Mesendoderm (in vitro differentiated cells): ENCODE data around the gene GRIK5.
"Not testable (repeated sequence)": the region's sequence is repeated elsewhere in the genome, so short reads cannot be mapped to it uniquely, and the experiment has no call there.

Experiments used
- DNase-seq: peaks from one replicate; pipeline ENCODE4 v3.0.0; 2013
- H2AK5ac ChIP-seq: 2 replicates; pipeline ENCODE4 v1.6.1; 2013; ENCODE audit warnings: low read length, inconsistent platforms
- H2BK120ac ChIP-seq: 2 replicates; pipeline ENCODE4 v1.6.1; 2013; ENCODE audit warnings: low read depth, mild to moderate bottlenecking, low read length, moderate library complexity, mixed read lengths
- H2BK15ac ChIP-seq: replicated peaks from 2 replicates; pipeline ENCODE4 v1.6.1; 2013; ENCODE audit warnings: low read depth, mild to moderate bottlenecking, moderate library complexity
- H2BK5ac ChIP-seq: 2 replicates; pipeline ENCODE4 v1.6.1; 2013; ENCODE audit warnings: low read length, inconsistent platforms
- H3K18ac ChIP-seq: 2 replicates; pipeline ENCODE4 v1.6.1; 2013; ENCODE audit warnings: mild to moderate bottlenecking, low read length, mixed read lengths
- H3K23ac ChIP-seq: one replicate; pipeline ENCODE4 v1.6.1; 2013; ENCODE audit warnings: low read length
- H3K27ac ChIP-seq: 2 replicates; pipeline ENCODE4 v1.5.1; 2013; ENCODE audit warnings: low read depth, mild to moderate bottlenecking, inconsistent platforms, low read length, moderate library complexity
- H3K27me3 ChIP-seq: 2 replicates; pipeline ENCODE4 v1.6.1; 2013; ENCODE audit warnings: low read length, control low read depth, mild to moderate bottlenecking, inconsistent platforms; ENCODE audit not compliant: insufficient read depth, poor library complexity
- H3K36me3 ChIP-seq: 2 replicates; pipeline ENCODE4 v1.6.1; 2013; ENCODE audit warnings: low read length, inconsistent platforms; ENCODE audit not compliant: control insufficient read depth, insufficient read depth
- H3K4ac ChIP-seq: one replicate; pipeline ENCODE4 v1.6.1; 2013; ENCODE audit warnings: low read depth, mild to moderate bottlenecking, low read length, moderate library complexity
- H3K4me1 ChIP-seq: 2 replicates; pipeline ENCODE4 v1.6.1; 2013; ENCODE audit warnings: low read depth, low read length, inconsistent platforms; ENCODE audit not compliant: control insufficient read depth
- H3K4me2 ChIP-seq: 2 replicates; pipeline ENCODE4 v1.6.1; 2013; ENCODE audit warnings: low read length
- H3K4me3 ChIP-seq: 2 replicates; pipeline ENCODE4 v1.5.1; 2013; ENCODE audit warnings: mild to moderate bottlenecking, low read length
- H3K56ac ChIP-seq: one replicate; pipeline ENCODE4 v1.6.1; 2013; ENCODE audit warnings: low read length
- H3K79me1 ChIP-seq: 2 replicates; pipeline ENCODE4 v1.6.1; 2013; ENCODE audit warnings: low read length, inconsistent platforms
- H3K79me2 ChIP-seq: 2 replicates; pipeline ENCODE4 v1.6.1; 2013; ENCODE audit warnings: mild to moderate bottlenecking, low read length; ENCODE audit not compliant: control insufficient read depth, insufficient read depth
- H3K9ac ChIP-seq: 2 replicates; pipeline ENCODE4 v1.6.1; 2013; ENCODE audit warnings: low read length, inconsistent platforms
- H4K5ac ChIP-seq: one replicate; pipeline ENCODE4 v1.6.1; 2013; ENCODE audit warnings: low read length
- H4K8ac ChIP-seq: one replicate; pipeline ENCODE4 v1.6.1; 2013; ENCODE audit warnings: low read depth, mild to moderate bottlenecking, control low read depth, low read length, moderate library complexity
- WGBS: extraction: QIAGEN DNeasy Blood & Tissue Kit; methylation state at CpG from one replicate; pipeline ENCODE4 v1.1.7; 2013; ENCODE audit warnings: low lambda C conversion rate, missing lambda C conversion rate; ENCODE audit not compliant: insufficient coverage; ENCODE audit errors: extremely low coverage; 5-methylcytosine and 5-hydroxymethylcytosine counted together

Gene GRIK5

GRCh38 chr19:42037649-42038048, 32.4 kb downstream of the GRIK5 start:
- no peak overlapping the region for H2AK5ac ChIP-seq
- H2BK15ac ChIP-seq = no peak overlapping the region
- no CpG with 5 or more reads among the region's 5 CpGs for WGBS
- no peaks in the 10 kb centered on the region for H3K79me2 ChIP-seq
- H3K9ac ChIP-seq = no peak overlapping the region
- H3K27ac ChIP-seq = no peak overlapping the region
- peaks cover 1% of the 10 kb centered on the region for H3K36me3 ChIP-seq
- H3K4me2 ChIP-seq = no peak overlapping the region
- no peak overlapping the region for H4K5ac ChIP-seq
- no peak overlapping the region for H3K18ac ChIP-seq
- H3K4ac ChIP-seq = no peak overlapping the region
- H3K23ac ChIP-seq = no peak overlapping the region
- no peak overlapping the region for H2BK5ac ChIP-seq
- no peak overlapping the region for H3K56ac ChIP-seq
- no peaks in the 10 kb centered on the region for H3K4me1 ChIP-seq
- H3K27me3 ChIP-seq = no peaks in the 10 kb centered on the region
- no peak for DNase-seq
- no peak overlapping the region for H3K4me3 ChIP-seq
- H4K8ac ChIP-seq = no peak overlapping the region
- no peaks in the 10 kb centered on the region for H3K79me1 ChIP-seq
- H2BK120ac ChIP-seq = no peak overlapping the region

GRCh38 chr19:42034640-42035391, 35.2 kb downstream of the GRIK5 start:
- not testable (repeated sequence) for H3K27ac ChIP-seq, H3K79me1 ChIP-seq, H4K5ac ChIP-seq, H2BK120ac ChIP-seq, H3K27me3 ChIP-seq, H3K4me2 ChIP-seq, H3K4ac ChIP-seq, H3K36me3 ChIP-seq, H2BK15ac ChIP-seq, H3K56ac ChIP-seq, H3K79me2 ChIP-seq, H3K4me1 ChIP-seq, H2BK5ac ChIP-seq, H3K9ac ChIP-seq, H2AK5ac ChIP-seq, H4K8ac ChIP-seq, H3K18ac ChIP-seq, H3K4me3 ChIP-seq, H3K23ac ChIP-seq
- WGBS = no CpG with 5 or more reads among the region's 17 CpGs
- peak; percentile 90 for DNase-seq

GRCh38 chr19:42033413-42033812, 36.6 kb downstream of the GRIK5 start:
- Histone ChIP-seq H4K5ac (no peak overlapping the region), H3K9ac (no peak overlapping the region), H3K56ac (no peak overlapping the region), H3K79me1 (no peaks in the 10 kb centered on the region), H3K4me3 (no peak overlapping the region), H3K4ac (no peak overlapping the region), H2BK120ac (no peak overlapping the region), H3K4me1 (no peaks in the 10 kb centered on the region), H4K8ac (no peak overlapping the region), H2BK5ac (no peak overlapping the region), H2AK5ac (no peak overlapping the region), H3K27ac (no peak overlapping the region), H3K36me3 (no peaks in the 10 kb centered on the region), H3K79me2 (no peaks in the 10 kb centered on the region), H3K27me3 (no peaks in the 10 kb centered on the region), H2BK15ac (no peak overlapping the region), H3K4me2 (no peak overlapping the region), H3K23ac (no peak overlapping the region), H3K18ac (no peak overlapping the region)
- 100% methylated on average over 3 of the region's 5 CpGs for WGBS
- no peak for DNase-seq

DNA sequence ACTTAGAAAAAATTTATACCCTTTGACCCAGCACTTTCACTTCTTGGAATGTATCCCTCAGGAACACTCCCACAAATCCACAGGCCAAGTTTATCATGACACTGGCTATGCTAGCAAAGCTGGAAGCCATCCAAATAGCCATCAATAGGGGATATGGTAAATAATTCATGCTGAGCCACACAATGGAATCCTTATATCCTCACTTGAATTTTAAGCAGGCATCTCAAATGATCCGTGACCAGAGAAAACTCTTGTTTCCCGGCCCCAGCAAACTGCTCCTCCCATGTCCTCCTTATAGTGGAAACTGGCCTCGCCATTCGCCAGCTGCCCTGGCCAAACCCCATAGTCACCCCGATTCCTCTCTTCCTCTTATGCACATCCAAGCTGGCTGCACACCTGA, 37.6 kb downstream of the GRIK5 start:
- H3K79me1 ChIP-seq = no peaks in the 10 kb centered on the region
- no peak overlapping the region for H2BK15ac ChIP-seq
- no peak overlapping the region for H3K27ac ChIP-seq
- no peaks in the 10 kb centered on the region for H3K4me1 ChIP-seq
- no peak overlapping the region for H2AK5ac ChIP-seq
- no peak overlapping the region for H4K5ac ChIP-seq
- peak; percentile 18 for DNase-seq
- no peak overlapping the region for H2BK120ac ChIP-seq
- H3K4ac ChIP-seq = no peak overlapping the region
- no peak overlapping the region for H4K8ac ChIP-seq
- no peaks in the 10 kb centered on the region for H3K27me3 ChIP-seq
- no CpG with 5 or more reads among the region's 5 CpGs for WGBS
- no peak overlapping the region for H3K23ac ChIP-seq
- no peak overlapping the region for H3K9ac ChIP-seq
- H2BK5ac ChIP-seq = no peak overlapping the region
- no peak overlapping the region for H3K18ac ChIP-seq
- no peak overlapping the region for H3K4me2 ChIP-seq
- H3K79me2 ChIP-seq = no peaks in the 10 kb centered on the region
- H3K36me3 ChIP-seq = no peaks in the 10 kb centered on the region
- no peak overlapping the region for H3K4me3 ChIP-seq
- H3K56ac ChIP-seq = no peak overlapping the region

- no peaks in the 10 kb centered on the region for H3K27me3 ChIP-seq
- H3K18ac ChIP-seq = no peak overlapping the region
- H2BK120ac ChIP-seq = no peak overlapping the region
- H3K4me3 ChIP-seq = no peak overlapping the region
- H3K36me3 ChIP-seq = no peaks in the 10 kb centered on the region
- H4K5ac ChIP-seq = no peak overlapping the region
- H3K4ac ChIP-seq = no peak overlapping the region
- no peak overlapping the region for H3K56ac ChIP-seq
- H3K4me1 ChIP-seq = no peaks in the 10 kb centered on the region
- H3K4me2 ChIP-seq = no peak overlapping the region
- no CpG with 5 or more reads among the region's 7 CpGs for WGBS
- H2BK15ac ChIP-seq = no peak overlapping the region
- no peak overlapping the region for H2AK5ac ChIP-seq
- H3K79me1 ChIP-seq = no peaks in the 10 kb centered on the region
- H2BK5ac ChIP-seq = no peak overlapping the region
- H3K9ac ChIP-seq = no peak overlapping the region
- no peak for DNase-seq
- H3K23ac ChIP-seq = no peak overlapping the region
- H3K27ac ChIP-seq = no peak overlapping the region
- H3K79me2 ChIP-seq = no peaks in the 10 kb centered on the region
- H4K8ac ChIP-seq = no peak overlapping the region
These were observed 39.2 kb downstream of the GRIK5 start for GRCh38 chr19:42030645-42031440.
